GM15510 (cell line): ENCODE results near the gene FOXE3.

ENCODE experiments used
- POLR2A ChIP-seq: IDR thresholded peaks from 3 replicates; pipeline ENCODE4 v1.6.1; 2011; ENCODE audit warnings: borderline replicate concordance; ENCODE audit not compliant: insufficient read length; ENCODE audit errors: extremely low read depth

Gene FOXE3

DNA sequence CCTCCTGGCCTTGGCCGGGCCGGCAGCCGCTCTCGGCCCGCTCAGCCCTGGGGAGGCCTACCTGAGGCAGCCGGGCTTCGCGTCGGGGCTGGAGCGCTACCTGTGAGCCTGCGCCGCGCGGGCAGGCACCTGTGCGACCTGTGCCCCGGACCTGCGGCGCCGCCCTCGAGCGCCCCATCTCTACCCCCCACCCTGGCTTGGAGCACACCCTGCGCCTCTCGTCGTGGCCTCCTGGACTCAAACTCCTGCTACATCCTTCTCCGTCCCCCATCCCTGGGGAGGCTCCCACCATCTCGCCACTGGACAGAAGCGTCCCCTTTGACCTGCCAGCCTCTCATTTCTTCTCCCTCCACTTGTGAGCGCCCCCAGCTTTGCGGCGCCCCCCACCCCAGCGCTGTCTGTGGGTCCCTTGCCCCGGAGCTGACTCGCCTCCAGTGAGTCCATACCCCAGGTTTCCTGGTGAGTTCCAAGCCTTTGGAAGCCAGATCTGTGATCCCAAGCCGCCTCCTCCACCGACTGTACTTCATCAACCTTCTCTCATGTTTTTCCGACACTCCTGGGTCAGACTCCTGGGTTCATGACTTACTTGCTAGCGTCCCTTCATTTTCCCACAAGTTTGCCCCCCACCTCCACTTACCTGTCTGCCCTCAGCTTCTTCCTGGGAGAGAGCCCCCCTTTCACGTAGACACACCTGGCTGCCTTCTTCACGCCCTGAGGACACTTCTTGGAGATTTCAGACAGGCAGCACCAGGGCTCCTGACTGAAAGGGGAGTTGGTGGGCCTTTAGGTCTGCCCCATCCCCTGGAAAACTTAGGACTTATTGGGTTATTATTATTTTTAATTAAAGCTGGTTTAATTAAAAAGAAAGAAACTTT, 1.3 kb downstream of the FOXE3 start:
- no peak for TF ChIP-seq POLR2A

- no peak for TF ChIP-seq POLR2A
Observed at GRCh38 chr1:47418122-47418521, 2.0 kb downstream of the FOXE3 start.

- no peak for TF ChIP-seq POLR2A
Observed at GRCh38 chr1:47418681-47419325, 2.7 kb downstream of the FOXE3 start.

- TF ChIP-seq POLR2A = no peak
Observed at GRCh38 chr1:47420547-47420946, 4.5 kb downstream of the FOXE3 start.

DNA sequence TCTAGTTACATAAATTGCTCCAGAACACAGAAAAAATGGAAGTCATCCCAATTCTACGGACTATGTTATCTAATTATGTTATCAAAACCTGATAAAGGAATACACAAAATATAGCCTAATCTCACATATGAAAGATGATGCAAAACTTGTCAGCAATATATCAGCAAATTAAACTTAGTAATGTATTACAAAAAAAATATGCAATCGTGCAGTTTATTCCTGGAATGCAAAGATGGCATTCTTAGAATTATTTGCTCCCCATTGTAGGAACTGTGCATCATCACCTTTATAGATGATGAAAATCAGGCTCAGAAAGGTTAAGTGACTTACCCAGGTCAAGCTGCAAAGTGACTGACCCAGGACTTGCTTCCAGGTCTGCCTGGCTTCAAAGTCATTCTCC, 7.8 kb downstream of the FOXE3 start:
- TF ChIP-seq POLR2A = no peak

- TF ChIP-seq POLR2A = no peak
Observed at GRCh38 chr1:47424336-47424982, 8.4 kb downstream of the FOXE3 start.

DNA sequence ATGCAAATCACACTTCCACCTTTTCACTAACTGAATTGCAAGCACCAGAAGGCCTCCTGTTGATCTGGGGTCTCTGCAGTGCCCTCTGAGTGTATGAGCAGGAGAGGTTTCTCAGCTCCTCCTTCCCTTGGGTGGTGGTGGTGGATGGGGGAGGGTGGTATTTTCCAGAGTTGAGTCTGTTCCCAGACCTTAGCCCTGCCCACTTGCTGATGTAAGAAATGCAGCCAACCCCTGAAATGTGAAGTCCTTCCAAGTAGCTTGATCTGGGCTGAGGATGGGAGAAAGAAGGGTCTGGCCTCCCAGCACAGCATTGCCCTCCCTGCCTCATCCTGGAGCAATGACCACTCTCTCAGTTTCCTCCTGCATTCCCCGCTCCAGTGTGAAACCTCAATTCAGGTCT, 15.4 kb downstream of the FOXE3 start:
- no peak for TF ChIP-seq POLR2A

GRCh38 chr1:47432071-47433036, 16.3 kb downstream of the FOXE3 start:
- TF ChIP-seq POLR2A = no peak

GRCh38 chr1:47433037-47433421, 16.9 kb downstream of the FOXE3 start:
- no peak for TF ChIP-seq POLR2A

- TF ChIP-seq POLR2A = no peak
Observed at GRCh38 chr1:47433477-47434050, 17.5 kb downstream of the FOXE3 start.

DNA sequence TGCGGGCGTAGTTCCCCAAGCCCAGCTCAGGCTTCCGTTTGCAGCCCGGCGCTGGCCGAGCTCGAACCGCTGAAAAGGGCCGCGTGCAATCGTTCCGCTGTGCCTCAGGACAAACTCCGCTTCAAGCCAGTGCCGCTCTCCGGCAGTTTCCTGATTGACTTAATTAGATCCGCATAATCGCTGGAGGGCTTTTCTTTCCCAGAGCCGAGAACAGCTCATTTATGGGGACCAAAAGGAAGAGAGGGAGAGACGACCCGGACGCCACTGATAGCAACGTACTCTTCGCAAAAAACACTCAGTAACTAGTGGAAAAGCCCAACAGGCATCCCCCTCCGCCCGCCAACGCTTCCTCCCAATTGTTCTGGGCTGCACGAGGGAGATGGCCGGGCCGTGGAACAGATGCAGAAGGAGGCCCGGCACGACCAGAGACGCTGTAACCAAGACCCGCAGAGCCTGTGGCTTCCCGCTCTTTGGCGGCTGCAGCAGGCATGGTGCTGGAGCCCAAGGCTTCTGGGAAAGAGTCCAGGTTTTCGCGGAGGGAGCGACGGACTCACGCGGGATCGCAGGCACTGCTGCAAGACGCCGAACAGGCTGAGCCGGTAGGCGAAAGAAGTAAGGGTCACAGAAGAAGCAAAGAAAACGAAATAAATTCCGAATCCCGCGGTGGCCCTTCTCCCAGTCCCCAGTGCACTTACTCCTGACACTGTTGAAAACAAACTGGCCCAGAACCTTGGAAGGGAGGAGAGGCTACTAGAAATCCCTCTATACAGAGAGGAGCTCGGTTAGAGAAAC, 18.2 kb downstream of the FOXE3 start:
- no peak for TF ChIP-seq POLR2A

GRCh38 chr1:47435506-47436303, 19.6 kb downstream of the FOXE3 start:
- TF ChIP-seq POLR2A = no peak

GRCh38 chr1:47436304-47436978, 20.4 kb downstream of the FOXE3 start:
- peak; percentile 33 for TF ChIP-seq POLR2A

GRCh38 chr1:47436979-47437446, 20.9 kb downstream of the FOXE3 start:
- TF ChIP-seq POLR2A = no peak
